H4 (cell line): Measurements from ENCODE around the gene MPHOSPH9. TPM values are rescaled to one million over a fixed set of nuclear protein-coding genes. Genes with fewer than 3 reads are reported as not detected.

Experiments
- DNase-seq: peaks from one replicate; pipeline ENCODE4 v3.0.0-alpha.2; 2015; ENCODE audit warnings: low spot score
- total RNA-seq: library from RNA; depleted of rRNA; stranded (reverse); fragments of >200 nt; shearing (Covaris generic); gene quantifications from 2 replicates; pipeline ENCODE4 v1.2.3, GENCODE V29; 2014

Gene MPHOSPH9
- total RNA-seq, 1 experiment from 2014 or later: 61.8 TPM

GRCh38 chr12:123149501-123150274 is 83.3 kb downstream of the MPHOSPH9 start:
- no peak for DNase-seq

- no peak for DNase-seq
Observed at GRCh38 chr12:123149088-123149487, 83.9 kb downstream of the MPHOSPH9 start.

- DNase-seq: no peak
Observed at GRCh38 chr12:123148655-123149054, 84.3 kb downstream of the MPHOSPH9 start.

GRCh38 chr12:123148223-123148622 is 84.7 kb downstream of the MPHOSPH9 start:
- DNase-seq: no peak

GRCh38 chr12:123145211-123145610 is 87.7 kb downstream of the MPHOSPH9 start:
- DNase-seq: no peak

GRCh38 chr12:123143736-123144461 is 89.0 kb downstream of the MPHOSPH9 start:
- no peak for DNase-seq

- DNase-seq: peak; percentile 31
Observed at GRCh38 chr12:123142921-123143735, 89.8 kb downstream of the MPHOSPH9 start.

- peak; percentile 37 for DNase-seq
Observed at GRCh38 chr12:123142518-123142840, 90.5 kb downstream of the MPHOSPH9 start.

GRCh38 chr12:123141615-123142517 is 91.1 kb downstream of the MPHOSPH9 start:
- DNase-seq: peak; percentile 76

- DNase-seq: no peak
Observed at GRCh38 chr12:123140676-123141614, 92.0 kb downstream of the MPHOSPH9 start.

- peak; percentile 53 for DNase-seq
Observed at GRCh38 chr12:123139926-123140675, 92.8 kb downstream of the MPHOSPH9 start.

- no peak for DNase-seq
Observed at GRCh38 chr12:123135688-123136087, 97.3 kb downstream of the MPHOSPH9 start.

- DNase-seq: no peak
Observed at GRCh38 chr12:123134826-123135225, 98.1 kb downstream of the MPHOSPH9 start.

GRCh38 chr12:123134271-123134671 is 98.7 kb downstream of the MPHOSPH9 start:
- DNase-seq: no peak

- no peak for DNase-seq
Observed at GRCh38 chr12:123133701-123134100, 99.2 kb downstream of the MPHOSPH9 start.

- no peak for DNase-seq
Observed at GRCh38 chr12:123132951-123133619, 99.9 kb downstream of the MPHOSPH9 start.

- no peak for DNase-seq
Observed at GRCh38 chr12:123131879-123132402, 101.0 kb downstream of the MPHOSPH9 start.

- DNase-seq: no peak
Observed at GRCh38 chr12:123131291-123131832, 101.6 kb downstream of the MPHOSPH9 start.
